D721Med (cell line): Measurements from ENCODE around the gene DTNB.

Source experiments
- DNase-seq: peaks from one replicate; pipeline ENCODE4 v3.0.0; 2011; ENCODE audit warnings: low spot score; ENCODE audit not compliant: insufficient read length
- FAIRE-seq: peaks from 2 replicates; lab custom pipeline; 2011; peaks lifted over from hg19 to GRCh38; lab: Jason Lieb, UNC
- TF ChIP-seq, protein P1 (sequence below): IDR thresholded peaks from 2 replicates; pipeline ENCODE4 v1.5.1; 2012; ENCODE audit warnings: mild to moderate bottlenecking, control low read depth; ENCODE audit not compliant: insufficient read depth; ENCODE audit errors: missing control alignments

Gene DTNB

DNA sequence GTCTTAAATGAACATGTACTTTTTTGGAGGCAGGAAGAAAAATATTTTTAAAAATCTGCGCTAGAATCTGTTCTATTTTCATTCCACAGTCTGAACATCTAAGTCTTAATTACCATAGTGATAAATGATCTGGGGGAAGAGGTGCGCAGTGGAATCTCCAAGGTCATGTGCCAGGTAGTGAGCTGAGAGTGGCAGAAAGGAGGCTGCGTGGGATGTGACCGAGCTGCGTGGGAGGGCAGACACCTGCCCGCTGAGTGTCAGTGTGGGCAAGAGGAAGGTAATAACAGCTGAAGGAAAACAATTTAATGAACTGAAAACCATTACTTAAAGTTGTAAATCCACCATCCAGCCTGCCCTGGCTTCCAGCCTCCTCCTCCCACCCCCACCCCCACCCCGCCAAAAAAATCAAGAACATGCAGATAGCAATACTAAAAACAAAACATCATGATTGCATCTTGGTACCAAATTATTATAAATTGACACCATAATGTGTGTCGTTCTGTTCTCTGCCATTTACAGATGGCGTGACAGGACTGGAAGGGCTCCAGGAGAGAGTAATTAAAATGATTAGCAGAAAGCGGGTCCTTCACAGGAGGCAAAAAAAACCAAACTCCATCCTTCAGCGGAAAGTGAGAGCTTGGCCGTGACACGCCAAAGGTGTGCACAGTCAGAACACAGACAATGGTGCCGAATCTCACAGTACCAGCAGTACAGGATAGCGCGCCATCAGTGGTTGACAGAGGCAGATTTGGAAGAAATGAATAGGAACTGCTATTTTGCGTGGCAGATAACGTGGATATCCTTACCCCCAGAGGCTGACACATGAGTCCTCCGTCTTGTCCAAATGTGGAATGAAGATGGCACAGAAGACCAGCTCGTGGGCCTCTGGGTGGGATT is 11.4 kb upstream of the DTNB start:
- FAIRE-seq (no peak), DNase-seq (no peak)
- TF ChIP-seq, protein P1, sequence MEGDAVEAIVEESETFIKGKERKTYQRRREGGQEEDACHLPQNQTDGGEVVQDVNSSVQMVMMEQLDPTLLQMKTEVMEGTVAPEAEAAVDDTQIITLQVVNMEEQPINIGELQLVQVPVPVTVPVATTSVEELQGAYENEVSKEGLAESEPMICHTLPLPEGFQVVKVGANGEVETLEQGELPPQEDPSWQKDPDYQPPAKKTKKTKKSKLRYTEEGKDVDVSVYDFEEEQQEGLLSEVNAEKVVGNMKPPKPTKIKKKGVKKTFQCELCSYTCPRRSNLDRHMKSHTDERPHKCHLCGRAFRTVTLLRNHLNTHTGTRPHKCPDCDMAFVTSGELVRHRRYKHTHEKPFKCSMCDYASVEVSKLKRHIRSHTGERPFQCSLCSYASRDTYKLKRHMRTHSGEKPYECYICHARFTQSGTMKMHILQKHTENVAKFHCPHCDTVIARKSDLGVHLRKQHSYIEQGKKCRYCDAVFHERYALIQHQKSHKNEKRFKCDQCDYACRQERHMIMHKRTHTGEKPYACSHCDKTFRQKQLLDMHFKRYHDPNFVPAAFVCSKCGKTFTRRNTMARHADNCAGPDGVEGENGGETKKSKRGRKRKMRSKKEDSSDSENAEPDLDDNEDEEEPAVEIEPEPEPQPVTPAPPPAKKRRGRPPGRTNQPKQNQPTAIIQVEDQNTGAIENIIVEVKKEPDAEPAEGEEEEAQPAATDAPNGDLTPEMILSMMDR: no peak

DNA sequence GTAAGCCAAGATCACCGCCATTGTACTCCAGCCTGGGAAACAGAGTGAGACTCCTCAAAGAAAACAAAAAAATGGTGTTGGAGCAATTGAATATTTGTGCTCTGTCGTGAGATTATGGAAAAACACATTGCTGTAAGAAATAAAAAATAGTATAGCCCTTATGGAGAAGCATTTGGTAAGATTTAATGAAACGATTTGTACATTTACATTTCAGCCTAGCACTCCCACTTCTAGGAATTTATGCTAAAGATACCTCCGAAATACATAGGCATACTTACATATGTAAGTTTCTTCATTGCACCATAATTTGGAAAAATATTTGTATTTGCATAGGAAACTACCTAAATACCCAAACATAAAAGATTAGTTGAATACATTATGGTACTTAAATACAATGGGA is 8.7 kb upstream of the DTNB start:
- TF ChIP-seq, protein P1: no peak
- DNase-seq (no peak), FAIRE-seq (no peak)

DNA sequence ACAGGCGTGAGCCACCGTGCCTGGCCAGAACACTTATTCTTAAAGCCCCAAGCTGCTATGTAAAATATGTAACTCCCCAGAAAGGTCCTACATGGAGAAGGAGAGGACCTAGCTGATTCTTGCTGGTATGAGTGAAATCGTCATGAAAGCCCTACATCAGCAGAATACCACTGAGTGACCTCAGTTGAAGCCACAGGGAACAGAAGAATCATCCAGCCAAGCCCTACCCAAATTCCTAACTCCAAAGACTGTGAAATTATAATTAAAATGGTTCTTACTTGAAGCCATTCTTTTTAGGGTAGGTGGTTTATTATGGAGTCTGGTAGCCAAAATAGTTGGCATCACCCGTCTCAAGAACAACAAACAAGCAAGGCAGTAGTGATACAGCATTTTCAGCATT is 4.5 kb upstream of the DTNB start:
- TF ChIP-seq, protein P1: no peak
- FAIRE-seq (no peak), DNase-seq (no peak)

DNA sequence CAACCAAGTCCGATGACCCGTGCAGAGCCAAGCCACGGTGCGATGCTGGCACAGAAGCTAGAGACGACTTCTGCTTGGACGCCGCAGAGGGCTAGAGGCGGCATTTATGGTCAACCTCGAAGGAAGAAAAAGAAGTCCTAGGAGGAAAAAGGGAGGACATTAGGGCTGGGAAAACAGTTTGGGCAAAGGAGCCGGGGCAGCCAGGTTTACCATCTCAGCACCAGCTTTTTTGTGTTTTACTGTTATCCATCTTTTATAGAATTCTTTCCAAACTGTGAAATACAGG is 643 bp upstream of the DTNB start:
- TF ChIP-seq, protein P1: no peak
- DNase-seq: no peak

DNA sequence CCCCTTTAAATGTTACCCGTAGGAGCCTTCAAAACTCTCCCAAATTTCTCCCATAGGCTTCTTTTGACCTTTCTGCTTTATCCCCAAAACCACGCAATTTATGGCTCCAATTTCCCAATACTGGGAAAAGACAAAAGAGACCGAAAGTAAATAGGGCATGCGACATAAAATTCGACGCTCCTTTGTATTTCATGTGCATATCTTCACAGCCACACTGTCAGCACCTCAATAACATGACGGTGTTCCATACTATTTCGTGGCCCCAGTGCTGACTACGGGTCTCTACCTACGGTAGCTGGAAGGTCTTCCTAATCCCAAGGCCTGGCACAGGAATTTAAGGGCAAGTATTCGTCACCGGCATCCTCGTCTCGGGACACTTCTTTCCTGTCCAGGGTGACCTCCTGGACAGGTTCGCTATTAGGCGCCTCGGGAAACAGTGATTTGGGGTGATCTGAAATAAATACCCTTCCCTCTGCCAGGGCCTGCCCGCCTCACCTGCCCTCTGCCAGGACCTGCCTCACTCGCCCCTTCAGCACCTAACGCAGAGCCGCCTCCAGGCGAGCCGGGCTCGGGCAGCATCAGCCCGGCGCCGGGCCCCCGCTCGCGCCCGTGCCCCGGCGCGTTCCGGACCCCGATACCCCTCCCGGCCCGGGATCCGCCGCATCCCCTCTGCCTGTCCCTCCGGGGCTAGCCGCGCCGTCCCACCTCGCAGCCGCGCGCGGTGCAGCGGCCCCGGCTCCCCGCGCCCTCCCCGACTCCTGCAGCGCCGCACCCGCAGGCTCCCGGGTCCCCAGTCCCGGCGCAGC is 680 bp downstream of the DTNB start:
- FAIRE-seq: no peak
- DNase-seq: no peak
- TF ChIP-seq, protein P1: no peak

More for the DNA sequence above, 643 bp upstream of the DTNB start:
- FAIRE-seq: no peak

DNA sequence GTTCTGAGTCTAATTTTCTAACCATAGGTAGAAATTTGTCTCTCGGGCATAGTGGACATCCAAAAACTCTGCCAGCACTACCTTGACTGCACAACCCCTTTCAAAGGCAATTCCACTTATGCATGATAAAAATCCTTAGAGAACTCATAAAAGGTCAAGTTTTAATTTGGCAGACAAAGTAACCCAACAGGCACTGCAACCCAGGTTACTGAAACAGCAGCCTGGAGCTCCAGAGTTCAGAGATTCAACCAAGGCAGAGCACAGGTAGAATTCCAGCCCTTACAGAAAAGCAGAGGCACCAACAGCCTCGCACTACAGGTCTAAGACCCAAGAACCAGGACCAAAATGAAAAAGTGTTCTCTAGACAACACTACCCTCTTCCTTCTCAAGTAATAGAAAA is 1.8 kb downstream of the DTNB start:
- no peak for DNase-seq
- FAIRE-seq: no peak
- TF ChIP-seq, protein P1: no peak
